ENCODE measurements around the gene MMP15.
"Not testable (repeated sequence)": the region's sequence is repeated elsewhere in the genome, so short reads cannot be mapped to it uniquely, and the experiment has no call there.

The MMP15 gene

DNA sequence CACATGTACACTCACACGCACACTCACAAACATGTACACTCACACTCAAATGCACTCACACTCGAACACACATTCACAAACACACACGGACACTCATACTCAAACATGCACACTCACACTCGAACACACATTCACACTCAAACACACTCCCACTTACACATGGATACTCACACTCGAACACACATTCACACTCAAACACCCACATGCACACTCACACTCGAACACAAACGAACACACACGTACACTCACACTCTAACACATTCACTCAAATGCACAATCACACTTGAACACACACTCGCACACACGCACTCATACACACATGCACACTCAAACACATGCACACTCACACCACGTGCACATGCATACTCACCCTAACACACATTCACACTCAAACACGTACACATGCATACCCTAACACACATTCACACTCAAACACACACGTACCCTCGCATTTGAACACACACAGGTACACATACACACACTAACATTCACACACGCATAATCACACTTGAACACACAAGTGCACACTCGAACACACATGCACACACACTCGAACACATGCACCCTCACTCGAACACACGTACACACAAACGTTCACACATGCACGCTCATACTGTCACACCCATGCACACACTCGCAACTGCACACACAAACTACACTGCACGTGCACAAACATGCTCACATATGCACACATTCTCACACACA, 61.8 kb downstream of the MMP15 start:
- DNase-seq, result no peak

DNA sequence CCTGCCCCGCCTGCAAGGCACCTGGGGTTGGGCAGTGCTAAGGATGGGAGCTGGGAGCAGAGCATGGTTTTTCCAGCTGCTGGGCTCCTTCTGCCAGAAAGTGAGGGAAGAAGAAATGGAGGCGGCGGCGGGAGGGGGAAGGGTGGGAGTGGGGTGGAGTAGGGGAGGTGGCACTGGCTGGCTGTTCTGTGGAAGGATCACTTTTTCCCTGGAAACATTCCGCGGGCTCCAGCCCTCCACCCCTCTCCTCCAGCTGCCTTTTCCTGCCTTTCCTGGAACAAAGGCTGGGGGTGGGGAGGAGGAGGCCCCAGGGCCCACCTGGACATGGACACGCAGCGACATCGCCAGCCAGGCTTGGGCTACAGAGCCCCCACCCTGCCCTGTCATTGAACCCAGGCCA, 62.5 kb downstream of the MMP15 start:
- no peak for DNase-seq

DNA sequence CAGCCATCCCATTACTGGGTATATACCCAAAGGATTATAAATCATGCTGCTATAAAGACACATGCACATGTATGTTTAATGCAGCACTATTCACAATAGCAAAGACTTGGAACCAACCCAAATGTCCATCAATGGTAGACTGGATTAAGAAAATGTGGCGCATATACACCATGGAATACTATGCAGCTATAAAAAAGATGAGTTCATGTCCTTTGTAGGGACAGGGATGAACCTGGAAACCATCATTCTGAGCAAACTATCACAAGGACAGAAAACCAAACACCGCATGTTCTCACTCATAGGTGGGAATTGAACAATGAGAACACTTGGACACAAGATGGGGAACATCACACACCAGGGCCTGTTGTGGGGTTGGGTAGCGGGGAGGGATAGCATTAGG, 64.8 kb downstream of the MMP15 start:
- DNase-seq, result not testable (repeated sequence)

DNA sequence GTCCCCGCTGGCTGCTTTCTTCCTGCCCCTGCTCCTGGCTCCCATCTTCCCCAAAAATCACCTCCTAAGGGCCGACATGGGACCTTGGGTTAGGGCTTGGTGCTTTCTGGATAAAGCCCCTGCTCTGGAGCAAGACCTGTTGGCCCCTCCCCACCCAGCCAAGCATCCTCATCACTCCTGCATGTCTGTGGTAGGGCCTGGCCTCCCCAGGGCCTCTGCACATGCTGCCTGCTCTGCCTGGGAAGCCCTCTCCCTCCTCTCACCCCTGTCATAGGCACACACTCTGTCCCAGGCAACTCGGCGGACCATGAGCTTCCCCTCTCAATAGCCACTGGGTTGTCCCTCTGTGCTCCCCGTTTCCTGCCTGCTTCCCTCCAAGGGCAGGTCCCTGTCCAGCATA, 68.5 kb downstream of the MMP15 start:
- DNase-seq, result no peak

DNA sequence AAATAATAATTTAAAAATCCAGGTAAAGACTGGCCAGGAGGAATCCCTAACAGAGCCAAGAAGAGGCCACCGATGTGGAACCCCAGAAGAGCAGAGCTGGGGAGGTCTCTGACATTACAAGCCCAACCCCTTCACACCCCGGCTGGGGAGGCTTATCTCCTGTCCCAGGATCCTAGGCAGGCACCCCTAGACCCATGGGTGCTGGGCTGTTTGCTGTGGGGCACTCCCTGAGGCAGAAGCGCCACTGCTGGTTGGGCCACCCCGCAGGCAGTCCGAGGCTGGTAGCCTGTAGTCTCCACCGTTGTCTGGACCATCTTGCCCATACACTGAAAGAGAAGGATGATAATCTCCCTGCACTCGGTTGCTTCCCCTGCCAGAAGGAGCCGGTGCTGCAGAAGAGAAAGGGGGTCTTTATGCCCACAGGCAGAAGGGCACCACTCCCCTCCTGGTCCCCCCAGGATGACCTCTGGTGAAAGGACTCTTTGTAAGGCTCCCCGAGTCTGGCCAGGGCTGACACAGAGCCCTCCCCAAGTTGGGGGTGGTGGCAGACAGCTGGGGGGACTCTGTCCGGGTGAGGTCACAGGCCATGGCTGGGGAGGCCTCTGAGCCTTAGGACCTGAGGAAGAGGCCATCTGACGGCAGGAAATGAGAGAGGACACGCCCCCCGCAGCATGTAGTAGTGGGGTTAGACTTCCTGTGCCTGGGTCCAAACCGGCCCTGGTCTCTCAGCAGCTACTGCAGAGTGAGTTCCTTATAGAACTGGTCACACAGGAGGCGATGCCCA, 69.4 kb downstream of the MMP15 start:
- DNase-seq, result no peak

DNA sequence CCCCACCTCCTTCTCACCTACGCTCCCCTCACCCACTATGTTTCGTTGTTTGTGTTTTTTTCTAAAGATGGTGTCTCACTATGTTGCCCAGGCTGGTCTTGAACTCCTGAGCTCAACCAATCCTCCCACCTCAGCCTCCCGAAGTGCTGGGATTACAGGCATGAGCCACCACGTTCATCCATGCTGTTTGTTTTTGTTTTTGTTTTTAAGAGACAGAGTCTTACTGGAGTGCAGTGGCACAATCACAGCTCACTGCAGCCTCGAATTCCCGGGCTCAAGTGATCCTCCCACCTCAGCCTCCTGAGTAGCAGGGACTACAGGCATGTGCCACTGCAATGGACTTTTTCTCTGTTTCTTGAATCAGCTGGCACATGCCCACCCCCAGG, 70.0 kb downstream of the MMP15 start:
- DNase-seq, result not testable (repeated sequence)

DNA sequence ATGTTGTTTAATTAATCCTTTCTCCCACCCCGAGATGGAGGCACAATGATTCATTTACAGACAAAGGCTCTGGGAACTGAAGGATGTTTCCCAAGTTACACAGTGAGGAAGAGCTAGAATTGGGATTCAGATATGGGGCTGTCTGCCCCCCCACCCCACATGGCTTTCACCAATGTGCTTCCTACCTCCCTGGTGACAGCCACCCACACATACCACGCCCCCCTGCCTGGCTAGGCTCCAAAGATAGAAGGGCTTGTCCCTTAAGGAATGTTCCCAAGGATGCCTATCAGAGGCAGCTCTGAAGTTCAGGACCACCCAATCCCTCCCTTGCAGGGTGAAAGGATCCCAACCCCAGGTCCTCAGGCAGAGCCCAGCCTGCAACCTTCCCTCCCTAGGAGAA, 70.7 kb downstream of the MMP15 start:
- DNase-seq, result no peak

Data from cerebellar nuclear complex (tissue), 1 donor.